A204.1 (cell line): ENCODE measurements around the gene SAA4.
"Not testable (repeated sequence)": the region's sequence is repeated elsewhere in the genome, so short reads cannot be mapped to it uniquely, and the experiment has no call there.

ENCODE experiments used
- FAIRE-seq: peaks from 2 replicates; lab custom pipeline; 2012; peaks lifted over from hg19 to GRCh38; lab: Jason Lieb, UNC

The SAA4 gene

DNA sequence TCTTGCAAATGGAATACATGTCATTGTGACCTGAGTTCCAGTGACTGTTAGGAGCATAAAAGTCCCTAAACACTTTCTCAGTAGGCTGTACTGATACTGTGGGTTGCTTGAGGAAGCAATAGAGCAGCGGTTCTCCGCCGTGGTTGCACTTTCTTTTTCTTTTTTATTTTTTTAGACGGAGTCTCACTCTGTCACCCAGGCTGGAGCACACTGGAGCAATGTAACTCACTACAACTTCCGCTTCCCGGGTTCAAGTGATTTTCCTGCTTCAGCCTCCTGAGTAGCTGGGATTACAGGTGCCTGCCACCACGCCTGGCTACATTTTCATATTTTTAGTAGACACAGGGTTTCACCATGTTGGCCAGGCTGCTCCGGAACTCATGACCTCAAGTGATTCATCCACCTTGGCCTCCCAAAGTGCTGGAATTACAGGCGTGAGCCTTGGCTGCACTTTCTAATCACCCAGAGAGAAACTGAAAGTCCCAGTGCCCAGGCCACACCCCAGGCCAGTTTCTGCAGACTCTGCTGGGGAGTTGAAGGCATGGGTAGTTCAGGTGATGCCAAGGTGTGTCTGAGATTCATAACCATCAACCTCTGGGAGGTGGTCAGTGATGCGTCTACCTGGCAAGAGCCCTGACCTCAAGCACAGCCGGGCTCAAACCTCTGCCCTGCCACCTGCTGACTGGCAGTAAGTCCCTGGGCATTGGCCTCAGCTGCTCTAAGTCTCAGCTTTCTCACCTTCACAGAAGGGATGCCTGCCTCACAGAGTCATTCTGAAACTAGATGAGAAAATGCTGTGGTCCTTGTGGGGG lies 10.0 kb upstream of the SAA4 start:
- not testable (repeated sequence) for FAIRE-seq

DNA sequence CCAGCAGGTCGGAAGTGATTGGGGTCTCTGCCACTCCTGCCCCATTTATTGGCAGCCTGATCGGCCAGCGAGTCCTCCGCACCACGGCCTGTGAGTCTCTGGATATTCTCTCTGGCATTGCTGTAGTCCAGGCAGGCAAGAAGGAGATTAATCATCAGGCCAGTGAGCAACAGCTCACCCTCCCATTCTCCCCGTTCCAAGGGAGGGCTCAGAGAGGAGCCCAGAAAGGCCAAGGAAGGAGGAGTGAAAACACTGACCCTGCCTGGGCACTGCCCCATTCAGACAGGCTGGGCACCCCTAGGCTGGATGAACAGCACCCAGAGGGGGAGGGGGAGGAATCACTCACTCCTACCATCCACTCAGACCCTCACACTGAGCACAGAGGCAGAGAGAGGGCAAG lies 8.8 kb upstream of the SAA4 start:
- FAIRE-seq = no peak

DNA sequence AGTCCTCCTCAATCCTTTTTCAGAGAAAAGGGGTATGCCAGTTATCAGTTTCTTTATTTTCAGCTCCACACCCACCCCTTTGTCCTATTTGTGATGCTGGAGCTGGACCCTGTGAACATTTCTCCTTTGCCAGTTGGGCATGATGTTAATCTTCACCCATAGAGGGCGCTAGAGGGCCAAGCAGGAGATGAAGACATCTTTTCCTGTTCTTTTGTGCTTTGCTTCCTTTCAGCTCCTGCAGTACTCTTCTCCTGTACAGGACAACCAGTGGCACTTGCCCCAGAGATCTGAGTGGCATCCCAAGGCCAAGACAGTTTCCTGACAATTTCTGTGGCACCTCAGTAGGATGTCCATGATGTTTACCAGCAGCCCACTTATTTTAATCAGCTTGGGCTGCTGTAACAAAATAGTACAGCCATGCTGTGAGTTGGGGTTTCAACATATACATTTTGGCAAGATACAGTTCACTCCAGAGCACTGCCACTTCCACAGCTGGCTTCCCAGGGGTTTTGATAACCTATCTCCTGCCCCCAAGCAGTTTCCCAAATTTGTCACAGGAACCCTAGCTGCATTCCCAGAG lies 7.3 kb upstream of the SAA4 start:
- no peak for FAIRE-seq

DNA sequence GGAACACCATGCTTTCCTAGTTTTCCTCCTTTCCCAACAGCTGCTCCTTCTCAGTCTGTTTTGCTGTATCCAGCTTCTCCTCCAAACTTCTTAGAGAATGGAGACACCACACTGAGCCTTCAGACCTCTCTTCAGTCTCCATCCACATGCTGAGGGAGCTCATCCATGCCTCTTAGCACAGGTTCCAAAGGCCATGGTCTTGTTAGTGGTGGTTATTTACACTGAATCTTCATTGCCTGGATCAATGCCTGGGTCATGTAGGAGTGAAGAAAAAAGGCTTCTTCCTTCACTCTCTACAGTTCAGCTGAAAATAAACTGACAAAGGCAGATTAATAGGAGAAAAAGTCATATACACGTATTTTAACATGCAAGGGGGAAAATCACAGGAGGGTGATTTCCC lies 3.1 kb upstream of the SAA4 start:
- no peak for FAIRE-seq

DNA sequence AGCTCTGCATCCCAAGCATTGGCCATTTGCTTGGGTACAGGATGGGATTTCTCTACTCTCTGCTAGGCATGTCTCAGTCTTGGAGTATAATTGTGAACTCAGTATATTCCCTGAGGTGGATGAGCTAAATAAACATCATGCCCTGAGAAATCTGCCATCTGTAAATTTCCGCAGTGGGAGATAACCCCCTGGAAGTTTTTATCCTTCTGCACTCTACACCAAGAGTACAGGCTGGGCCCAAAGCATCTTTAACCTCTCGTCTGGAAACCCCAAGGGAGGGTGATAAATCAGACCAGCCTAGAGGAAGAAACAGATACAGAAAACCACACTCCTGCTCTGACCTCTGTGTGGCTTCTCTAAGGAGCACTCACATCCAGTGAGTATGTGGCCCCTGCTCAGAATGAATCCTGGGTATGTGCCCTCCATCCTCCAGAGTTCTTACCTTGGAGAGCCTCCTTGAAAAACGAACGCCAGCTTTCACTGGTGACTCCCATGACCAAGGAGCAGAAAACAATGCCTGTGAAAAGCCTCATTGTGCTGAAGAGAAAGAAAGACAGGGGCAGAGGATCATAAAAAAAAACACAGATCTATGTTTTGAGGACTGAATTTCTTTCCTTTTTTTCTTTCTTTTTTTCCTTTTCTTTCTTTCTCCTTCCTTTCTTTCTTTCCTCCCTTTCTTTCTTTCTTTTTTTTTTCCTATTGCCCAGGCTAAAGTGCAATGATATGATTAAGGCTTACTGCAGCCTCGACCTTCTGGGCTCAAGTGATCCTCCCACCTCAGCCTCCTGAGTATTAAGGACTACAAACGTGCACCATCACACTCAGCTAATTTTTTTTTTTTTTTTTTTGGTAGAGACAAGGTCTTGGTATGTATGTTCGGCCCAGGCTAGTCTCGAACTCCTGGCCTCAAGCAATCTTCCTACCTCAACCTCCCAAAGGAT lies 938 bp downstream of the SAA4 start:
- FAIRE-seq = no peak

DNA sequence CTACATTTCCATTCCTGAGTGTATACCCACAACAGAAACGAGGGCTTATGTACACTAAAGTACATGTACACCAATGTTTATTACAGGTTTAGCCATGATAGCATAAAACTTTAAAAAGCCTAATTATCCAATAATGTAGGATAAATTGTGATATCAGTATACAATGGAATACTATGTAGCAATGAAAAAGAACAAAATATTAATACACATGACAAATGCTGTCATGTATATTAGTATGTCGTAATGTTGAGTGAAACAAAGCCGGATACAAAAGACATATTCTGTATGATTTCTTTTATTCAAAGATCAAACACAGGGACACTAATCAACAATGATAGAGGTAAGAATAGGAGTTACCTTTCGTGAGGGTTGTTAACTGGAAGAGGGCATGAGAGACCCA lies 2.7 kb downstream of the SAA4 start:
- no peak for FAIRE-seq

DNA sequence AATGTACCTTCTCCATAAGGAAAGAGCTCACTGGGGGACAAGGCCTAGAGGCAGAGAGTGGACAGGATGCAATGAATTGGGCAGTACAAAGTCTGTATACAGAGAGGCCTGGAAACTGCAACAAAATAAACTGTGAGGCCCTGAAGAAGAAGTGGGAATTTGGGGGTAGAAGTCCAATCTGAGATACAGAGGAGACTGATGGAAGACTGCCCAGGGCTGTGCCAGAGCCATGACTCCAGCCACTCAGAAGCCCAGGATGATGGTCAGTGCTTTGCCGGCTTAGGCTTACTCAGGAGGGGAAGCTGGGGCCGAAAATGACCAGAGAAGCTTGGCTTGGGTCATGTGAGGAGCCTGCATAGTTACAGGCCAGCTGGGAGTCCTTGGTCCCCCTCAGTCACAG lies 5.7 kb downstream of the SAA4 start:
- FAIRE-seq = no peak

DNA sequence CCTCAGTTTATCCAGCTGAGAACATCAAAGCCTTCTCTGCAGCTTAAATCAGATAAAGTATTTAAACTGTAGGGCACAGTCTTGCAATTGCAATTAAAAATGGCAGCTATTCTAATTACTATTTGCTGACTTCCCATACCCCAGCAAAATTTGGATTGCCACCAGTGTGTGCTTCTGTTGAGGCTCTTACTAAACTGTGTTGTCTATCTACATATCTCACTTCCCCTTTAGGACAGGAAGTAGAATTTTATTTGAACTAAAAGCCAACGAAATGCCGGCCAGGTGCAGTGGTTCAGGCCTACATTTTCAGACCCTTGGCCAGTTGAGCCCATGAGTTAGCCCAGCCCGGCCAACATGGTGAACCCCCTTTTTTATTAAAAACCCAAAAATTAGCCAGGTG lies 7.1 kb downstream of the SAA4 start:
- FAIRE-seq = no peak

DNA sequence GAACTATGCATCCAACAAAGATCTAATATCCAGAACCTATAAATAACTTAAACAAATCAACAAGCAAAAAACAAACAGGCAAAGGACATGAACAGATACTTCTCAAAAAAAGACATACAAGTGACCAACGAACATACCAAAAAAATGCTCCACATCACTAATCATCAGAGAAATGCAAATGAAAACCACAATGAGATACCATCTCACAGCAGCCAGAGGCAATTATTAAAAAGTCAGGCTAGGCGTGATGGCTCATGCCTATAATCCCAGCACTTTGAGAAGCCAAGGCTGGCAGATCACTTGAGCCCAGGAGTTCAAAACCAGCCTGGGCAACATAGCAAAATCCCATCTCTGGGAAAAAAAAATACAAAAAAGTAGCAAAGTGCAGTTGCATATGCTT lies 10.7 kb downstream of the SAA4 start:
- no peak for FAIRE-seq

DNA sequence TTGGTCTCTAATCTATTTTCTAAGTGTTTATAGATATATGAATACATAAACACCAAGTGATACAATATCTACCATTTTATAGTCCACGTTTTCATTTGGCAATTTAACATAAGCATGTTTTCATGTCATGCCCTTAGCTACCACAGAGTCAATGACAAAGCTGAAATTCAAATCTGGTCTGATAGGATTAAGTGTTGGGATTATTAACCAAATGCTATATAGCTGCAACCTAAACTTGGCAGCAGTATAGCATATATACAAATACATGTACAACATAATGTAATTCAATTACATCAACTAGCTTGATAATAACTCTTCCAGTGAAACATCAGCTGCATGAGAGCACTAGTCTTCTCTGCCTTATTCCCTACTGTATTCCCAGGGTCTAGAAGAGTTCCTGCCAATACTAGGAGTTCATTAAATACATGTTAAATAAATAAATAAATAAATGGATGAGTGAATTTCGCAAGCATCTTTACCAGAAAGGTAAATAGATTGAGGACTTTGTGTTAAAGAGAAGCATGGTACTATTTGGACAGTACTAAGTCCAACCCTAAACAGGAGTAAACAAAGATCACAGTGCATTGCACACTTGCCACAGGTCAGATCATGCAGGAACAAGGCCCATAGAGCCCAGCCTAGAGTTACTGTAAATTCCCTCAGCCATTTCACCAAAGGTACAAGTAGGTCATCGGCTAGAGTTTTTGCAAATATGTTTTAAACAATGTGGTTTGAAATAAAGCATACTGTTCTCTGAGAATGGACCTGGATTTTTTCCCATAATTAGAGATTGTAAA lies 12.8 kb downstream of the SAA4 start:
- FAIRE-seq = no peak

DNA sequence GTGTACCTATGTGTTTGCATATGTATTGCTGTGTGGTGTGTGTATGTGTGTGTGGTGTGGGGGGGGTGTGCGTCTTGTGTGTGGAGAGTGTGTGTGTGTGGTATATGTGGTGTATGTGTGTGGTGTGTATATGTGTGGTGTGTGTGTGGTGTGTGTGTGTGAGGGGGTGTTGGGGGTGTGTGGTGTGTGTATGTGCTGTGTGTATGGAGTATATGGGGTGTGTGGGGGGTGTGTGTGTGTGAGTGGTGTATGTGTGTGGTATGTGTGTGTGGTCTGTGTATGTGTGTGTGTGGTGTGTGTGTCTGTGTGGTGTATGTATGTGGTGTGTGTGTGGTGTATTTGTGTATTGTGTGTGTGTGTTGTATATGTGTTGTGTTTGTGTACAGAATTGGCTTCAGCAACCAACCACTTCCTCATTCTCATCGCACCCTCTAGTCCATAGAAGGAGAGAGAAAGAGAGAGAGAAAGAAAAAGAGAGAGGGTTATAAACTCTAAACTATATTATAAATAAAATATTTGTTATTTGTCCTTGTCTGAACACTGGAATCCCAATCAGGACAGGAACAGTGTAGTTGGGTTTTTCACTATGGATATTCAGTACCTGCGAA lies 13.7 kb downstream of the SAA4 start:
- no peak for FAIRE-seq

DNA sequence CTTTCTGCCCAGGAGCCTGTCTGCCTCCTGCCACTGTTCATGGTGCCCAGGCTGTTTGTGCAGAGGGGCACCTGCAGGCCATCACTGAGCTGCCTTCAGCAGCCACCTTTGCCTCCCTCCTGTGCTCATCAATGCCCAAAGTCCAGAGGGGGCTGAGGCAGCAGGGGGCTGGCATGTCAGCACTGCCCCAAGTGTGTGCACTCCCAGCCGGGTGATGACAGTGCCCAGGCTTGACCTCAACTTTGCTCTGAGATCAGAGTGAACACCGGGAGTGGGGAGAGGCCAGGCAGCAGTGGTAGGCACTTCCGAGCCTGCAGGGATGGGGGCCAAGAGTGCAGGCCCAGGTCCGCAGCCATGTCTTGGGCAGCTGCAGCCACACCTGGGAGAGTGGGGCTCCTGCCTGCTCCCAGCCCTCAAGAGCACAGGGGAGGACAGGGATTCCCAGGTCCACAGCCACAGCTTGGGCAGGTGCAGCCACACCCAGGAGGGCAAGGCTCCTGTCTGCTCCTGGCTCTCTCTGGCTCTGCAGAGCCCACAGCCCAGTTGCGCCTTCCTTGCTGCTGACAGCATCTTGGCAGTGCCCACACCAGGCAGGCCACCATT lies 15.2 kb downstream of the SAA4 start:
- no peak for FAIRE-seq

DNA sequence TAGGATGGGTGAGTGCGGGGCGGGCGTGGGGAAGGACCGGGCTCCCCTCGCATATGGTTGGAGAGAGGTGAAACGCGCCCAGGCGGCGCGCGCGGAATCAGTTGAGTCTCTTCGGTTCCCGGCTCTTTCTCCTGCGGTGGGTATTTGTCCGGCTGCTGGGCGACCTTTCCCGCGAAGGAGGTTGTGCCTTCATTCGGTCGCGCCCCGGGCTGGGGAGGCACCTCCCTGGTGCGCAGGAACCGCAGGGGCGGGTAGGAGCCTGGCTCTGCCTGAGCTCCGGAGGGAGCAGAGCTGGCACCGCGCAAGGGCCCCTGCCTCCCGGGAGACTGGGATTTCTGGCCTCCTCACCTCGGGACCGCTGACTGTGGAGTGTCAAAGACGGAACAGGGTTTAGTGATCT lies 27.5 kb downstream of the SAA4 start:
- no peak for FAIRE-seq

DNA sequence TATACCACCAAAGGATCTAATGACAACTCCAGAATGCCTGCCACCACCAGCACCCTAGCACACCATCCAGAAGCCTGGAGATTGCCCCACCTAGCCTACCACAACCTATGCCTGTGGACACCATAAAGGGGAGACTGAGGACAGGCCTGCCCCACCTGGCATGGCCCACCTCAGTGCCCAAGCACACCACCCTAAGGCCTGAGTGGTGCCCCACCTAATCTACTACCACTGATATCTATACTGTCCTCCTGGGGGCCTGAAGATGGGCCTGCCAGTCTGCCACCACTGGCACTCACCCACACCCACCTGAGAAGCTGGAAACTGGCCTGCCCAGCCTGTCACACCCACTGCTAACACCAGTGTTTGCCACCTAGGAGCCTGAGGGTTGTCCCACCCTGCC lies 31.8 kb downstream of the SAA4 start:
- FAIRE-seq = no peak

DNA sequence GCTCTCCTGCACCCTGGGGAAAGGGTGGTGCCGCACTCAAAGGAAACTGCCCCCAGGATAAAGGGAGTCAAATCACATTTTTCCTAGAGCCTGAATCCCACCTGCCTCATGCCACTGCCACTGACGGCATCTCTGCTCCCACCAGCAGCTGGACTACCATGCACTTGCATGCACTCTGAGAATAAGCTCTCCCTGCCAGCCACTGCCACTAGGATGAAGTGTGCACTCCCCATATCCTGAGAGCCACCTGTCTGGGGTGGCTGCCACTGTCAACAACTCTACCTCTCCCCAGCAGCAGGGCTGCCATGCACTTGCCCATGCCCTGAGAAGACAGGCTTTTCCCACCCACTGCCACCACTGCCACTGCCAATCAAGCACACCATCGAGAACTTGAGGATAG lies 32.4 kb downstream of the SAA4 start:
- FAIRE-seq = no peak

DNA sequence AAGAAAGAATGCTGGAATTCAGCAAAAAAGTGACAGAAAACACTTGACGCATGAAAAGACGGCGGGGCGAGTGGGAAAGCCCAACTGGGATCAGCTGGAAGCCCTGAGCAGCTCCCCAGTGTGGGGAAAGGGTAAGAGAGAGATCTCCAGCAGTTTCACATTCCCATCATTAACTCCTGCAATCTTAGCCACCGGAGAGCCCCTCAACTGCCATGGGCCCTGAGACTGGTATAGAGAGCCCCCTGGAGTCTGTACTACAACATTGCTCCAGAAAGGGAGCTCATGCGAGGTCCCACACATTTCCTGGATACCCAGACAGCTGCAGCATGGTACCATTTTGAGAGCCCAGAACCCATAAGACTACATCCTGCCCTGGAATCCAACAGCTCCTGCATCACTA lies 32.9 kb downstream of the SAA4 start:
- FAIRE-seq = no peak

DNA sequence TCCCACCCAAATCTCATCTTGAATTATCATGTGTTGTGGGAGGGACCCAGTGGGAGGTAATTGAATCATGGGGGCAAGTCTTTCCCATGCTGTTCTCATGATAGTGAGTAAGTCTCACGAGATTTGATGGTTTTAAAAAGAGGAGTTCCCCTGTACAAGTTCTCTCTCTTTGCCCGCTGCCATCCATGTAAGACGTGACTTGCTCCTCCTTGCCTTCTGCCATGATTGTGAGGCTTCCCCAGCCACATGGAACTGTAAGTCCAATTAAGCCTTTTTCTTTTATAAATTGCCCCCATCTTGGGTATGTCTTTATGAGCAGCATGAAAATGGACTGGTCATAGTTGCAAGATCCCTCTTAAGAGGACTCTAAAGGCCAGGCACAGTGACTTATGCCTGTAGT lies 38.9 kb downstream of the SAA4 start:
- not testable (repeated sequence) for FAIRE-seq

DNA sequence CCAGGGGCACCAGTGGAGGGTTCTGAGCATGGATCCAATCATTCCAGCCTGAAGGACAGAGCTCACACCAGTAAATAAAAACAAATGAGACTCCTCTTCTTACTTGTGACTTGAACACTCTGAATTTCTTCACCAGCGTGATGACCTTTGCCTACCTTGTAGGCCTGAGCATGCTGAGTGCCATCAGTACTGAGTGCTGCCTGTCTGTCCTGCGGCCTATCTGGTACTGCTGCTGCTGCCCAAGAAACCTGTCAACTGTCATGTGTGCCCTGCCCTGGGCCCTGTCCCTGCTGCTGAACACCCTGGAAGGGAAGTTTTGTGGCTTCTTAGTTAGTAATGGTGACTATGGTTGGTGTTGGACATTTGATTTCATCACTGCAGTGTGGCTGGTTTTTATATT lies 40.1 kb downstream of the SAA4 start:
- no peak for FAIRE-seq

DNA sequence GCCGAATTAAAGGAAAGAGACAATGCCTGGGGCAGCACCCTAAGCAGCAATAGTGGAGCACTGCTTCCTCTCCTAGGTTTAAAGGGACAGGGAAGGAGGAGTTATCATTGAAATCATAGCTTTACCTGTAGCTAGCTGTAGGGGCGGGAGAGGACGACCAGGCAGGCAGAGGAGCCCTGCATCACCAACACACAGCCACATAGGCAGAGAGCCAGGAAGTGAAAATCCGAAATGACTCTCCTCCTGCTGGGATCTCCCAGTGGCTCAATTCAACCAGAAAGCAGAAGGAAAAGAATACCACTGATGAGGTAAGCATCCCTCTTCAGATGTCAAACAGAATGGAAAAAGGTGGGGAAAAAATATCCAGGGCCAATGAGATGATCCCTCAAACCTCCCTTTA lies 43.6 kb downstream of the SAA4 start:
- no peak for FAIRE-seq

DNA sequence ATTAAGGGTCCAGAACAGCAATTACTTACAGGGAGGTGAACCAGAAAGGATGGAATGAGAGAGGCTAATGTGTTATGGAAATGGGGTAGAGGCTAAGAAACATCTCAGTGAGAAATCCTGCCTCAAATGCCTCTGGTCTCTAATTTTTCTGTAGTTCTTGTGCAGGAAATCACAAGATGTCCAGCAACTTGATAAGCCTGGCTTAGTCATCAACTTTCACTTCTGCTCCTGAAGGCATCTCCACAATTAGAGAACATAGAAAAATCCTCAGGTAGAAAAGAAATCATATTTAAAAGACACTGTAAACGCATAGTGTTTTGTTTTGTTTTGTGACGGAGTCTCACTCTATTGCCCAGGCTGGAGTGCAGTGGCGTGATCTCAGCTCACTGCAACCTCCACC lies 45.2 kb downstream of the SAA4 start:
- no peak for FAIRE-seq

DNA sequence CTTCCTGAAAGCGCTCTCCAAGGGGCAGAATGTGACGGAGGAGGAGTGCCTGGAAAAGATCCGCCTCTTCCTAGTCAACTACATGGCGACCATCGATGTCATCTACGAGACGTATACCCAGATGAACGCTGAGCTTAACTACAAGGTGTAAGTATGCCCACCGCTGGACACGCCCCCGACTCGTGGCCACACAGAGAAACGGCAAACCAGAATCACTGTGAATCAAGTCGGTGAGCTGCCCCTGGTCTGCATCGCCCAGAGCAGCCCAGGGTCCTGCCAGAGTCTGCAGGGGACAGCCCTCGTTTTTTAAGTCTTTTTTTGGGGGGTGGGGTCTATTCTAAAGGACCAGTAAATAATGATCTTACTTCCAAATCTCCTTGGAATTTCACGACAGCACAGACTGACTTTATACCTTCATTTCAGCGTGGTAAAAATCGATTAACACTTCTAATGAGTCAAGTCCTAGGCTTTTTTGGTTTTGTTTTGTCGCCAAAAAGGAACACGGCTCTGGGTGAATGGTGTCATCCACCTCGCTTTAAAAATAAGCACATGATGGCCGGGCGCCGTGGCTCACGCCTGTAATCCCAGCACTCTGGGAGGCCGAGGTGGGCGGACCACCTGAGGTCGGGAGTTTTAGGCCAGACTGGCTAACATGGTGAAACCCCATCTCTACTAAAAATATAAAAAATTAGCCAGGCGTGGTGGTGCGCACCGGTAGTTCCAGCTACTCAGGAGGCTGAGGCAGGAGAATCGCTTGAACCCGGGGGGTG lies 46.9 kb downstream of the SAA4 start:
- not testable (repeated sequence) for FAIRE-seq
